ENCODE data around the gene YWHAQ.

Gene YWHAQ

DNA sequence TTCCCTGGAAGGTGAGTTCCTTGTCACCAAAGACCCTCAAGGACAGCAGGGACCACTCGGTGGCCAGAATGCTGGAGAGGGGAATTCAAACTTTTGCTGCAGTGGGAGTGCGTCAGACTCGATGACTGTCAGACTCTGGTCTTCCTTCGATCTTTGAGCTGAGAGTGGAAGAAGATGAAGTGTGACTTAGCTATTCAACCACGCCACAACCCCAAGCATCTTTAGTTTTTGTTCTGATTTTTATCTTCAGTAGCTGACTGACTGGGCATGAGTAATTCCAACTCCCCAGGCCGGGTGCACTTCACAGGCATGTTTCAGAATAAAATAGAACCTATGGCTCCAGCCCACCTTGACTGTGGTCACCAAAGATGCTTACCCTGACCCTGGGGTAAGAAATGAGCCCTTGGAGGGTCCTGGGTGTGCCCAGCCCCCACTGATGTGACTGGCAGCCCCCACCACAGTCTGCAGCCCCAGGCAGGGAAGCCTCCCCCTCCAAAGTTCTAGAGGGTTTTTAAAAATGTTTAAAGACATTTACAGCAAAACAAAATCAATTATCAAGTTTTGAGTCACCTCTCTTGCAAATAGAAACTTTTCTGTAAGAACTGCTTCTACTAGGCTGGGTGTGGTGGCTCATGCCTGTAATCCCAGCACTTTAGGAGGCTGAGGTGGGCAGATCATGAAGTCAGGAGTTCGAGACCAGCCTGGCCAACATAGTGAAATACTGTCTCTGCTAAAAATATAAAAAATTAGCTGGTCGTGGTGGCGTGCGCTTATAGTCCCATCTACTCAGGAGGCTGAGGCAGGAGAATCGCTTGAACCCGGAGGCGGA, 24.9 kb upstream of the YWHAQ start:
- DNase-seq = peak in 1 of 4 experiments; percentile 10

DNA sequence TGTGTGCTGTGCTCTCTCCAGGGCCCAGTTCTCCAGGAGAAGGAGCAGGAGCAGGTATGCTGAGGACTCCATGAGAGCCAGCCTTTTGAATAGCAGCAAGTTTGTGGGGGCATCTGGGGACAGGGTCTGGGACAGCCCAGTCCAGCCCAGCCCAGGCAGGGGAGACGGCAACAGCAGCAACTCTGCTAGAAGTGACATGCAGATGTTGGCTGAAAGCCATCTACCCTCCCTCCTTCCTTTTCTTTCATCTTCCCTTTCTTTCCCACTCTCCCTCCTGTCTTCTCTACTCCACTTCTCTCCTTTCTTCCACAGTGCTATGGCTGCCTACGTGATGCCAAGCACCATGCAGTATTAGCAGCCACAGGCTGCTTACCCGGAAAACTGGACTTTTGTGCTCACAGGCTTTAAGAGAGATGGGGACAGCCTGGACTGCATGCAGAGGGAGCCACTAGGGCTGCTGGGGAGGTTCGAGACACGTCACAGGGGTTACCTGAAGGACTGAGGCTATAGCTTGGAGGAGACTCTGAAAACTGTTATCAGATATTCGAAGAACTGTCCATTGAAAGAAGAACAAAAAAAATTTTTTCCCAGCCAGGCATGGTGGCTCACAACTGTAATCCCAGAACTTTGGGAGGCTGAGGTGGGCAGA, 23.8 kb upstream of the YWHAQ start:
- DNase-seq = no peak

DNA sequence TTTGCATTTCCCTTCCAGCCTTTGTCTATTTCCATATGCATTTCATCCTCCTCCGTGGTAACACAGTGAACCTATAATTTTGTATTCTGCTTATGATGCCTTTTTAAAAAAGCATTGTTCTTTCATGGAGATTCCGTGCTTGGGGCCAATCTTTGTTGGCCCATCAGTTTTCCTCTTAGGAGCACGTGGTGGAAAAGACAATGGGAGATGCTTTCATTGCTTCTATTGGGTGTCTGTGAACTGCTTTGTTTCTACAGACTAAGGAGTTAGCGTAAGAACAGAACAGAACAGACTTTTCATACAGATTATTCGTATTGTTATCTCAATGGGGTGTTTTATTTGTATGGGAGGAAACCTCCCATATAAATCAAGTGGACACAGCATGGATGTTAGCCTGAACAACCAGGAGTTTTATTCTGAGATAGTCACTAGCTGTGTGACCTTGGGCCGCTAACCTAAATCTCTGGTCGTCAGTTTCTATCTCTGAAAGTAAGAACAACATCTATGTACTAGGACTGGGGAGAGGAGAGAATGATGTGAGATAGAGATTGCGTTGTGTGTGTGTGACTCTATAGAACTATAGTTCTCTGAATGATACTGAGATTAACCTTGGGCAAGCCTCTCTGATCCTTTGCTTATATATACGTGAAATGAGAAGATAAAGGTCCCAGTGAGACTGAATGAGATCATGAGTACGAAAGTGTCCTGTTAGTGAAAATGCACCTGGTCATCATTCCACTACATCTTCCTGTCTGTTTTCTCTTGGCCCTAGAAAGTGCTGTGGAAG, 22.9 kb upstream of the YWHAQ start:
- DNase-seq = no peak

DNA sequence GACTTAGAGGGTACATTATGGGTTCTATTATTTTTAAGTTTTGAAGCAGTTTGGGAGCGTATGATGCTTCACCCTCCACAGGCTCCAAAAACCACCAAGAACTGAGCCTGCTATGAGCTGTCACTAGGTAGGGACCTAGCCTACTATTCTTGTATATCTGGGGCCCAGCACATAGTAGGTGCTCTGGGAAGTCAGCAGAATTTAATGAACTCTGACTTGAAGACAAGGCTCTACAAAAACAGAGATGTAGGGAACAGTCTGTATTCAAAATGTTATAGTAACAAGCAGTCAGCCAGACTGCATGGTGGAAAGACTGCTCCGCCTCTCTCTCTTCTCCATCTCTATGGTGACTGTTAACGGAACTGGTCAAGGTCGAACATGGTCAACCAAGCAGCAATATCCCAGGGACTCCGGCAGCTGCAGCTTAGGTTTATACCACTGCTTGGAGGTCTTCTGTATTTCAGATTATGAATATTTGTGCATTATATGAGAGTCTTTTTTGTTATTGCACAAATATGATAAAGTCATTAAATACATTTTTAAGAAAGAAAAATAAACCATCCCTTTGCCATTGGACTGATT, 22.2 kb upstream of the YWHAQ start:
- no peak for DNase-seq

DNA sequence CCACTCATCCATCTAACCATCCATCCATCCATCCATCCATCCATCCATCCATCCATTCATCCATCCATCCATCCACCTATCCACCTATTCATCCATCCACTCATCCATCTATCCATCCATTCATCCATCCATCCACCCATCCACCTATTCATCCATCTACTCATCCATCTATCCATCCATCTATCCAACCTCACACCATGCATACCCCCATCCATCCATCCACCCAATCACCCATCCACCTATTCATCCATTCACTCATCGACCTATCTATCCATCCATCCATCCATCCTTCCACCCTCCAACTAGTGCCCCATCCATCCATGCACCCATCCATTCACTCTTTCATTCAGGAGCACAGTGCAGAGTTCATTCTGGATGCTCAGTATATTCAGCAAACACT, 21.5 kb upstream of the YWHAQ start:
- DNase-seq = no peak

DNA sequence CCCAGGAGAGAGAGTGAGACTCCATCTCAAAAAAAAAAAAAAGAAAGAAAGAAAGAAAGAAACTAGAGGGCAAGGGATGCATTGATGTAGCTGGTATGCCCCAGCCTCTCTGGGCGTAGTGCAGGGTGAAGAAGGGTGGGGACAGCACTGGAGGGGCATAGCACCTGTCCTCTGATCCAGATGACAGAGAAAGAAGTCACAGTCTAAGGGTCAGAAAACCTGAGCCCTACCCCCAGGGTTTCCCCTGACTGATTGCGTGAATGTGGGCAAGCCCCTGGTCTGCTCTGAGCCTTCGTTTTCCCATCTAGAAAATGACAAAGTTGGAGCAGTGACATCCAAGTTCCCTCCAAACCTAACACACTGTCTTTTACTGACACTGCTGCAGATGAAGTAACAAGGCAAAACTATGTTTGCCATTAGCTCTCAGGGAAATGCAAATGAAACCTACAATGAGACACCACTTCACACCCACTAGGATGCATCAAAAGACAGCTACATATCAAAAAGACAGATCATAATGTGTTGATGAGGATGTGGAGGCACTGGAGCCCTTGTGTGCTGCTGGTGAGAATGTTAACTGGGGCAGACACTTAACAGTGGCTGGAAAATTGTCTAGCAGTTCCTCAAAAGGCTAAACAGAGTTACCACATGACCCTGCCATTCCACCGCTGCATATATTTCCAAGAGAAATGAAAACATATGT, 19.5 kb upstream of the YWHAQ start:
- peak in 3 of 4 experiments; percentile 26 to 38 (median 35) for DNase-seq

DNA sequence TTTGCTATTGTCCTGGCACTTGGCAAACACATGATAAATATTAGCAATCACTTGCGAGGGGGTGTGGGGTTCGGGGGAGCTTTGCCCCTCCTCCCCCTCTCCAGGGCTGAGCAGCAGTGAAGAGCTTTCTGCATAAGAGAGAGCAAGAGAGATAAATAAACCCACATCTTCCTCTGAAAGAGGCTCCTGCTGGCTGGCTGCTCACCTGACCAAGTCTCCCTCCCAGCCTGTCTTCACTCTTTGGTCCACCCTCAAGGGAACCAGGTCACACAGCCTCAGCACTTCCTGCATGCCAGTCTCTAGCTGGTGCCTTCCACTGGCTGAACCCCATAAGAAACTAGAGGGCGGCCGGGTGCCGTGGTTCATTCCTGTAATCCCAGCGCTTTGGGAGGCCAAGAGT, 18.5 kb upstream of the YWHAQ start:
- no peak for DNase-seq

DNA sequence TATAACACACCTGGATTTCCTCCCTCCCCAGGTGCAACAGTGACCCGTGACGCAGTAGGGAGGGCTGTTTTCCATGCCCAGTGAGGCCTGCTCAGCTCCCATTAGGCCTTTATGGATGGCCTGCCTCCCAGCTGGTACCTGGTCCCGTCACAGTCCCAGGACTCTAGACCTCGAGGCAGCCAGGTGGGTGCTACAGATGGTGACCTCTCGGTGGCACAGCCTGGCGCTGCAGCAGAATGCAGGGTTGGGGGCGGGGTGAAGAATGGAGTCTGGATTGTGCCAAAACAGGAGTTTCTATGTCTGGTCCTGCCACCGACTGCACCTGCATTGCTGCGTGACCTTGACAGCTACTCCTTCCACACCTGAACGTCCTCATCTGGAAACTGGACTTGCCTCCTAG, 18.0 kb upstream of the YWHAQ start:
- no peak for DNase-seq

DNA sequence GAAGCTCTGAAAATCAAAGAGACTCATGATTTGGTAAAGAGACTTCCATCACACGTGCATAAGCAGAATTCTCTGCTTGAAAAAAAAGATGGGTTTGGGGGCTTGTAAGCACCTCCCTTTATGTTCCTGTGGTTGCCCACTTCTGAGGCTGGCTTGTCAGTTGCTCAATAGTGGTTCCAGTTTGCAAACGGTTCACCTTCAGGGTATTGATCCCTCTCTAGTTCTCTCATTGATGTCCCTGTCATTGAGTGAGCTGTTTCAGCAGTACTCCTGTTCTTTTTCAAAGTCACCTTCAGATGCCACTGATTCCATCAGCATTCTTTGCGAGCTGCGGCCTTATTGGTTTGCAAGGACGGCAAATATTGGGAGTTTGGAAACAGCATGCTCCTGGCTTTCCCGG, 17.1 kb upstream of the YWHAQ start:
- DNase-seq = no peak

DNA sequence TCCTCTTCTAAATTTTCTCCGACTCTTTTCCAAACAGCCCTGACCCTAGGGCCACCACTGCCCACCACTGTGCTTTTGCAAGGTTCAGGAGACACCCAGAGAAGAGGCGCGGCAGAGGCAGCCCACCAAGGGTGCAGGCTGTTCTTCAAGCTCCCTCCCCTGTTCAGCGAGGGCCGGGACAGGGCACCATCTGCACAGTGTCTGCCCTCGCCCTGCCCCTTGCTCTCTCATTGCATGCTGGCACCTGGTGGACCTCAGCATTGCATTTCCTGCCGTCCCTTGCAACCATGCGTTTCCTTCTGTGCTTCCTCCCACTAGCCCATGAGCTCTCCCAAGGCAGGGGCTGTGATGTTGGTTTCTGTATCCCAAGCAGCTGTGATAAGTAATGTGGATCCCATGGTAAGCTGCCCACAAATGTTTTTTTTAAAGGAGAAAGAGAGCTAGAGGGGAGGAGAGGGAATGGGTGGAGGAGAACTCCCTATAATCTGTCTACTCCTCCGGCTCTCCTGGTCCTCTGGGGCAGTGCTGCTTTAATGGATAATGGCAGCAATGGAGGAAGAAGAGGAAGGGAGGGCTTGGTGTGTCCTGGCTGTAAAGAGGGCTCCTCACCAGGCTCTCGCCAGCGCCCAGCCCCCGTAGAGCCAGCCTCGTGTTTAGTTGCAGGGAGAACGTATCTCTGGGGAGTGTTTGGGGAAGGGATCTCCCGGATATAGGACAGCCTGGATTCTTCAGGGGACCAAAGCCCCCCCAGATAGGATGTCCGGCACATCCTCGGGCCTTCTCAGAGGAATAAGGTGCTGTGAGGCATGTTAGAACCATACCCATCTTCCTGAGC, 15.6 kb upstream of the YWHAQ start:
- DNase-seq = no peak

DNA sequence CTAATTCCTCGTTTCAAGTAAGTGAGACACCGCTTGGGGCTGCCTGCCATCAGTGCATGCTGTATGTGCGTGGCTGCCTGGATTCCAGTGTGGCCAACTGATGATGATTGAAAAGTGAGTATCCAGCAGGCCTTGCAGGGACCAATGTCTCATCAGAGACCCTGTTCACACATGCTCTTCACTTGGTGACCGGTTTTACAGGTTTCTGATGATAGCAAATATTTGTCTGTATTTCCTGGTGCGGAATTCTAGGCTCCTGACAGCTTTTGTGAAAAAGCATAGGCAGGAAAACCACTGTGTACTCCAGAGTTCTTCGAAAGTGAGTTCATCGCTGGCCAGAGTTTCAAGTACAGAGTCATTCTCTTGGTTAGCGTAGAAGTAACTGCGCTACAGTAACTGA, 13.8 kb upstream of the YWHAQ start:
- DNase-seq = no peak

DNA sequence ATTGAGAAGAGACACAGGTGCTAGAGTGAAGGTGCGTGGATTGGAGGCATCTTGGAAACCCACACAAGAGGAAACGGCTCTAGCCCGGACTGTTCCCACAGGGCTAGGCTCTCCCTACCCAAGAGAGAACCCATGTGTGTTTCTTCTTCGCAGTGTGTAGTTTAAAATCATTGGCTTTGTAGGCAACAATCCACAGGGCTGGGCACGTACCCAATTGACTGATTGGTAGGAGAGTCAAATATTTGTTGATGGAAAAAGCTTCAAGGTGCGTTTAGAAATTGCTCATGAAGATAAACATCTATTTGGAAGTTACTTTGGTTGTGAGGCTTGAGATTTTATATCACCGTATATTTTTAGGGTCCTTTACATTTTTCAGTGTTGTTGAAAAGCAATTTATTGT, 13.2 kb upstream of the YWHAQ start:
- no peak for DNase-seq

DNA sequence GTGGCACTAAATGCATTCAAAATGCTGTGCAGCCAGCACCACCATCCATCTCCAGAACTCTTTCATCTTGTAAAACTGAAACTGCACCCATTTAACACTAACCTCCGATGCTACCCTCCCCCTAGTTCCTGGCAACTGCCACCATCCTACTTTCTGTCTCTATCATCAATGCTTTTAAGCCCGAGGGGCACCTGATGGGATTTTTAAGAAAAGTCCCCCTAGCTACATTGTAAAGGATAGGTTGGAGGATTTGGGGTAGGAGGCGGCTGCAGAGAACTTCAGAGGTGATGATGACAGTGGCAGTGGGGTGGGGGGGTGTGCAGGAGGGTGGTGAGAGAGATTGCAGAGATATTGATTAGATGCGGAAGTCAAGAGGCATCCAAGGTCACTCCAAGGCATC, 10.8 kb upstream of the YWHAQ start:
- no peak for DNase-seq

DNA sequence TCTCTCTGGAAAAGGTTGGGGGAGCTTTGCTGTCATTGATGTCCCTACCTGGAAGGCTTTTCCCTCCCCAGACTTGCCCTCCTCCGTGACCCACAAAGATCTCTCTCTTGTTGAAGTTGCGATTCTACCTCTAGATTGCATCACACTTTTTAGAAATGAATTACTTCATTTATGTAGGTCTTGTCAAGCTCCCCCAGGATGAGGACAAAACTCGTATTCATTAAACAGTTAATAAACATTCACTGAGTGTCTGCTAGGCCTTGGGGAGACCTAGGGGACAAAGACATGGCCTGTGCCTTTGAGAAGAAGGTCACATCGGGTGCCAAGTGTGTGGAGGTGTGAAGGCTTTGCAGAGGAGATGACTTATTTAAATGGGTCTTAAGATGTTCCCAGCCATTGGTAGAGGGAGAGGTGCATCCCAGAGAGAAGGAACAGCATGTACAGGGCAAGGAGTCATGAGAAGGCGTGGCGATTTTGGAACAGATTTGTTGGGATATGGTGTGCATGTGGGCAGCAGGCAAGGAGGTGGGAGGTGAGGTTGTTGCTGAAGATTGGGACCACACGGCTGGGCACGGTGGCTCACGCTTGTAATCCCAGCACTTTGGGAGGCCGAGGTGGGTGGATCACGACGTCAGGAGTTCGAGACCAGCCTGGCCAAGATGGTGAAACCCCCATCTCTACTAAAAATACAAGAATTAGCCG, 9.8 kb upstream of the YWHAQ start:
- no peak for DNase-seq

DNA sequence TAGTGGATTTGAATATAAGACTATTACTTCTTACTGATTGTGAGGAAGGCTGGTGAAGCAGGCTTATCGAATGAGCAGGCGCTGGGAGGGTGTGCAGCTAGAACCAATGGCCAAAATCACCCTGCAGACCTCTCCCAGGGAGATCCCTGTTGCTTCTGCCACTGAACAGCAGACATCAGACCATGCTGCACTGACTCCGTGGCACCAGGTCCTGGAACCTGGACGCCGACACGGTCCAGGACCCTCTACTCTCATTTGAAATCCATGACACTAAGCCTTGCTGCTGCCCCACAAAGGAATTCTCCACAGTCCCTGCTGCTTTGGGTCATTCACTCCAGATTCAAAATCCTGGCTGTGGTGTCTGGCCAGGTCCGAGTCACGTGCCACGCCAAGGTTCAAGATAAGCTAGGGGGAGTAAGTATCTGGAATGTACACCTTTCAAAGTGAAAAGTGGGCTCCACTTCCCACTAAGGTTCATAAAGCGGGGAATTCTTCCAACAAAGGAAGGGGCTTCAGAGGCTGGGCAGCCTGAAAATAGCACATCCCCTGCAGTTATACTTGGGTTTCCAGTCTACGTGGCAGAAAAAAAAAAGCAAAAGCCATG, 9.0 kb upstream of the YWHAQ start:
- DNase-seq = no peak

DNA sequence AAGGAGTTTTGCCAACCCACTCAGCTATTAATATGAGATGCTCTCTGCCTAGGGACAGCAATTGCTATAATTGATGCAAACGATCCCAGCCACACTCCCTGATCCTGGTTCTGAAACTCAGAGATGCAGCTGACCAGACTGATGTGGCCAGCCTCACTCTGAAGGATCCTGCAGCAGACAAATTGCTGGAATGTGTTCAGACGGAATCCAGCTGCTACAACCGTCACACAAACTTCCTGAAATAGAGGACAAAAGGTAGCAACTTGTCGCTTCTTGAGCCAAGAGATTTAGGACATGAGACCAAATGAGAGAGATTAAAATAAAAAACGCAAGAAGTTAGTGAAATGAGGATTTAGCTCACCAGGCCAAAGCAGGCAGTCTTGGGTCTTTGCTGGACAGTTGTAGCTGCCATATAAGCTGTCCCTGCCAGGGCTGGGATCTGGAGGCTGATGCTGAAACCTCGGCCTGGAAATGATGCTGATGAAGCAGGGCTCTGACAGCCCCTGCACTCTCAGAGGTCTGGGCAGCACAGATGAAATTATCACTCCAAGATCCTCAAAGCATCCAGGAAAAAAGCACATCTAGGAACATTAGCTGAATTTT, 8.3 kb upstream of the YWHAQ start:
- no peak for DNase-seq

DNA sequence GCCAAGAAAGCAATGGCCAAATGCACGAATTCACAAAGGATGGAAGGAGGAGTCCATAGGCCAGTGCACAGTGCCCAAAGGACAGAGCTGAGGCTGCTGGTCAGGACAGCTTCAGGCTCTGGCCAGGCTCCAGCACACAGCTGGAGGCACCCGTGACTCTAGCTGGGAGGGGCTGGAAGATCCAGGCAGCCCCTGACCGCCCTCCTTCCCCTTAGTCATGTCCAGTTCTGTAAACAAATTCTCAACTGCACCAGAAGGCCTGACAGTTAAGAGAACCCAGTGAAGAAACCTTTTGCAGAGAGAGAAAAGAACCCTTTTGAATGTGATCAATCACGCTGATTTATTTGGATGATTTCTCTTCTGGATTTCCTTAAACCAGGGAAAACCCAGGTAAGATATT, 7.7 kb upstream of the YWHAQ start:
- peak; percentile 49 to 74 (median 64) for DNase-seq

DNA sequence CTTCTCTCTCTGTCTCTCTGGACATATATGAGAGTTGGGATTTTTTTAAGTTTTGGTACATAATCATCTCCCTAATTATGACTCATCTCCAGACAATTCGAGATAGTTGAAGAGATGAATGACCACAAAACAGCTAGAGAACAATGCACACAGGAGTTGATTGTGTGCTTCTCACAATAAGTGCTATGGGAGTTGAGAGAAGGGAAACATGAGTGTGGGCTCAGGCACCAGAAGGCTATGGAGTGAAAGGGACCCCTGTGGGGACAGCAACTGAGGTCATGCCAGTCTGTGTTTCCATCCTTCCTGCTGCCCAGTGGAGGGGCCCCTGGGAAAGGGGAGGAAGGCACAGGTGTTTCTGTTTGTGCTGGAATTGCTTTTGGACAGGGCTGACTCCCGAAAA, 6.5 kb upstream of the YWHAQ start:
- DNase-seq = no peak

DNA sequence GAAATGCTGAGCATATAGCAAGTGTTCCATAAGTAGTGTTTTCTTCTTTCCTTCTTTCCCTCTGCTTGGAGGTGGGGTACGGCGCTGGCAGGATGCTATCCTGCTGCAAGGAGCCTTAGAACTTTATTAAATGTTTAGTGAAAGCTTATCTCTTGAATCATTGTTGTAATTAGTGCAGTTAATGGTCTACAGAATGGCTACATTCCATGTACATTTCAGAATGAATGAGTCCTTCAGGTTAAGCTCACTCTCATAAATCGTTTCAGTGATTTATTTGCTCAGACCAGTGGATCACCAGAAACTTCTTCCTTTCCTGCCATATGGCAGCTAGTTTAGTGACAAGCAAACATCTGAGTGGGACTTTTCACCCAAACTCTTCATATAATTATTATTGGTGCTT, 3.3 kb upstream of the YWHAQ start:
- no peak for DNase-seq
